ENCODE results near the gene PRSS53.

The PRSS53 gene

GRCh38 chr16:31093132-31093703, 4.5 kb upstream of the PRSS53 start:
- DNase-seq = no peak

- DNase-seq = no peak
Measured at GRCh38 chr16:31092330-31092729, 3.6 kb upstream of the PRSS53 start.

- no peak for DNase-seq
Measured at GRCh38 chr16:31090540-31090939, 1.8 kb upstream of the PRSS53 start.

GRCh38 chr16:31089199-31089598, 456 bp upstream of the PRSS53 start:
- DNase-seq = no peak

- no peak for DNase-seq
Measured at GRCh38 chr16:31087971-31088370, 772 bp downstream of the PRSS53 start.

GRCh38 chr16:31087481-31087880, 1.3 kb downstream of the PRSS53 start:
- no peak for DNase-seq

GRCh38 chr16:31086629-31086906, 2.2 kb downstream of the PRSS53 start:
- no peak for DNase-seq

- DNase-seq = no peak
Measured at GRCh38 chr16:31085873-31086628, 2.7 kb downstream of the PRSS53 start.

GRCh38 chr16:31085411-31085810, 3.3 kb downstream of the PRSS53 start:
- no peak for DNase-seq

GRCh38 chr16:31084584-31085302, 4.0 kb downstream of the PRSS53 start:
- no peak for DNase-seq

- no peak for DNase-seq
Measured at GRCh38 chr16:31083981-31084380, 4.8 kb downstream of the PRSS53 start.

- DNase-seq = no peak
Measured at GRCh38 chr16:31083556-31083955, 5.2 kb downstream of the PRSS53 start.

GRCh38 chr16:31083081-31083480, 5.7 kb downstream of the PRSS53 start:
- DNase-seq = no peak

GRCh38 chr16:31082368-31083045, 6.2 kb downstream of the PRSS53 start:
- no peak for DNase-seq

- DNase-seq = no peak
Measured at GRCh38 chr16:31081428-31082351, 7.1 kb downstream of the PRSS53 start.

GRCh38 chr16:31080756-31081419, 7.9 kb downstream of the PRSS53 start:
- no peak for DNase-seq

GRCh38 chr16:31080035-31080629, 8.6 kb downstream of the PRSS53 start:
- DNase-seq = no peak

- no peak for DNase-seq
Measured at GRCh38 chr16:31079342-31079944, 9.3 kb downstream of the PRSS53 start.

- no peak for DNase-seq
Measured at GRCh38 chr16:31078597-31079341, 10.0 kb downstream of the PRSS53 start.

- no peak for DNase-seq
Measured at GRCh38 chr16:31077592-31078396, 10.9 kb downstream of the PRSS53 start.

Measured in NCI-H2029 treated with DMSO at 0.1 percent for 48 hours (cell line).